GM23248 (cell line): ENCODE results near the gene PRR23E. TPM values are rescaled to one million over a fixed set of nuclear protein-coding genes. Genes with fewer than 3 reads are reported as not detected.

ENCODE experiments used
- DNase-seq: peaks from one replicate; pipeline ENCODE4 v3.0.0-alpha.2; 2015
- H2AFZ ChIP-seq: fragments of 200-600 bp; sonication (generic); 2 replicates; pipeline ENCODE4 v1.6.1; 2016; ENCODE audit warnings: antibody characterized with exemption
- H3F3A ChIP-seq: fragments of 200-600 bp; sonication (generic); 2 replicates; pipeline ENCODE4 v1.6.1; 2016; ENCODE audit warnings: mild to moderate bottlenecking, antibody characterized with exemption, mixed run types; ENCODE audit not compliant: insufficient read depth
- H3K27ac ChIP-seq: fragments of 200-600 bp; sonication (generic); 2 replicates; pipeline ENCODE4 v1.5.1; 2016; ENCODE audit warnings: mild to moderate bottlenecking
- H3K27me3 ChIP-seq: fragments of 200-600 bp; sonication (generic); replicated peaks from 2 replicates; pipeline ENCODE4 v1.6.1; 2016; ENCODE audit warnings: mild to moderate bottlenecking; ENCODE audit not compliant: insufficient read depth
- H3K36me3 ChIP-seq: fragments of 200-600 bp; sonication (generic); 2 replicates; pipeline ENCODE4 v1.6.1; 2016; ENCODE audit warnings: low read depth, mild to moderate bottlenecking
- H3K4me1 ChIP-seq: fragments of 200-600 bp; sonication (generic); 2 replicates; pipeline ENCODE4 v1.6.1; 2016; ENCODE audit warnings: mild to moderate bottlenecking; ENCODE audit not compliant: insufficient read depth
- H3K4me2 ChIP-seq: fragments of 200-600 bp; sonication (generic); one replicate; pipeline ENCODE4 v1.6.1; 2016; ENCODE audit warnings: mild to moderate bottlenecking; ENCODE audit not compliant: unreplicated experiment
- H3K4me3 ChIP-seq: fragments of 200-600 bp; sonication (generic); 2 replicates; pipeline ENCODE4 v1.5.1; 2016; ENCODE audit warnings: mild to moderate bottlenecking
- H3K79me2 ChIP-seq: fragments of 200-600 bp; sonication (generic); 2 replicates; pipeline ENCODE4 v1.6.1; 2016; ENCODE audit warnings: mild to moderate bottlenecking; ENCODE audit not compliant: insufficient read depth
- H3K9ac ChIP-seq: fragments of 200-600 bp; sonication (generic); 2 replicates; pipeline ENCODE4 v1.6.1; 2016; ENCODE audit warnings: mild to moderate bottlenecking
- H3K9me2 ChIP-seq: fragments of 200-600 bp; sonication (generic); 2 replicates; pipeline ENCODE4 v1.6.1; 2016; ENCODE audit warnings: mixed run types, mild to moderate bottlenecking, moderate library complexity; ENCODE audit not compliant: insufficient read depth
- H3K9me3 ChIP-seq: fragments of 200-600 bp; sonication (generic); one replicate; pipeline ENCODE4 v1.6.1; 2017; ENCODE audit warnings: low read depth
- H4K20me1 ChIP-seq: fragments of 200-600 bp; sonication (generic); 2 replicates; pipeline ENCODE4 v1.6.0; 2016; ENCODE audit not compliant: insufficient read depth
- EZH2 ChIP-seq: fragments of 200-600 bp; sonication (generic); IDR thresholded peaks from 2 replicates; pipeline ENCODE4 v1.6.1; 2018; ENCODE audit warnings: antibody characterized with exemption, mild to moderate bottlenecking; ENCODE audit not compliant: insufficient read depth, poor library complexity, severe bottlenecking
- EZH2phosphoT487 ChIP-seq: fragments of 200-600 bp; sonication (generic); IDR thresholded peaks from 2 replicates; pipeline ENCODE4 v1.6.1; 2018; ENCODE audit warnings: antibody characterized with exemption, moderate library complexity, mild to moderate bottlenecking, low read depth; ENCODE audit not compliant: insufficient read depth
- WGBS, 2 experiments: methylation state at CpG; one replicate each; pipeline ENCODE4 v1.1.6; 2015 to 2017; ENCODE audit warnings: low lambda C conversion rate in 2 of 2, low coverage in 1 of 2; ENCODE audit errors: missing lambda C conversion rate in 2 of 2; 5-methylcytosine and 5-hydroxymethylcytosine counted together
- in situ Hi-C: fragments of 300-500 bp; cut with MboI; formaldehyde crosslinking; loops from 2 replicates; pipeline ENCODE4 v1.15.0; 2020
- polyA plus RNA-seq: library from polyadenylated mRNA; unstranded; fragments of >200 nt; fragmentation: Nextera tagmentation; extraction: Ambion mirVana; gene quantifications from 2 replicates; pipeline ENCODE4 v1.2.1, GENCODE V29; 2016
- total RNA-seq: library from RNA; depleted of rRNA; stranded (reverse); fragments of >200 nt; shearing (Covaris generic); gene quantifications from 2 replicates; pipeline ENCODE4 v1.2.3, GENCODE V29; 2014

PRR23E gene
- total and polyA plus RNA-seq, 2 experiments from 2014 or later: not detected

DNA sequence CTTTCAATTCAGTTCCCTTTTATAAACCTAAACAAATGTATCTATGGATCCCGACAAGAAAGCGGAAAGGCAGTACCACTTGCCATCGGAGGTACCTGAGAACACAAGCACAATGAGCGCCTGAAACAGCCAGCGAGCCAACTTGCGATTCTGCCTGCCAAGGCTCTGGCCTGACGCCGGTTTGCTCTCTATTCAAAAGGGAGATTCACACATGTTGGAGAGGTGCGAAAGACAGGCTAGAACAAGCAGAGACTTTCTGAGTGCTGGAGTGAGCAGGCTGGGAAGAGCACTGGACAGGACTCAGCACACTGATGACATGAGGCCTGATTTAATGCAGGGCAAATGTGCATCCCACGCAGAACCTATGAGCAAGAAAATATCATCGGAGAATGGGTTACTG lies 17.7 kb upstream of the PRR23E start:
- H3K79me2 ChIP-seq: no peaks in the 10 kb centered on the region
- no peaks in the 10 kb centered on the region for H3F3A ChIP-seq
- H3K9me3 ChIP-seq: no peaks in the 10 kb centered on the region
- H3K4me1 ChIP-seq: peaks cover 20% of the 10 kb centered on the region
- no peak overlapping the region for H3K27ac ChIP-seq
- H4K20me1 ChIP-seq: no peaks in the 10 kb centered on the region
- H3K27me3 ChIP-seq: peaks cover 11% of the 10 kb centered on the region
- no peak overlapping the region for H3K4me2 ChIP-seq
- no peak for DNase-seq
- H3K36me3 ChIP-seq: no peaks in the 10 kb centered on the region
- TF ChIP-seq EZH2: no peak
- TF ChIP-seq EZH2phosphoT487: no peak
- no peaks in the 10 kb centered on the region for H3K9me2 ChIP-seq
- no peak overlapping the region for H3K4me3 ChIP-seq
- H2AFZ ChIP-seq: no peak overlapping the region
- no peak overlapping the region for H3K9ac ChIP-seq
- in situ Hi-C loops: no loop called here
- 98% methylated on average over 11 of the region's 11 CpGs for WGBS, 2 experiments

DNA sequence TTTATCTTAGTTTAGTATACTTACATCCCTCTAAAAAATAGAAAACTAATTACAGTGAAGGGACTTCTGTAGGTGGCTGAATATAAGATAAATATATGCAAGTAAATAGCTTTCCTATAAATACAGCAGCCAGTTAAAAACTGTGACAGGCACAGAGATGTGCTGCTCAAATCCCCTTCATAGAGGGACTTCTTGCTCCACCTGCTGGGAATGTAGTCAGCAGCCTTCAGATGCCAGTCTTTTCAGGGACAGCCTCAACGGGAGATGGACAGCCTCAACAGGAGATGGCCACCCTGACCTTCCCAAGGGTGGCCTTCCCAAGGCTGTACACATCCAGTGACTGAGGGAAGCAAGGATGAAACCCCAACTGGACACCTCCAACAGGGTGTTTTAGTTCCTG lies 15.7 kb upstream of the PRR23E start:
- in situ Hi-C loops: no loop called here
- DNase-seq: no peak
- TF ChIP-seq EZH2phosphoT487: no peak
- TF ChIP-seq EZH2: no peak

DNA sequence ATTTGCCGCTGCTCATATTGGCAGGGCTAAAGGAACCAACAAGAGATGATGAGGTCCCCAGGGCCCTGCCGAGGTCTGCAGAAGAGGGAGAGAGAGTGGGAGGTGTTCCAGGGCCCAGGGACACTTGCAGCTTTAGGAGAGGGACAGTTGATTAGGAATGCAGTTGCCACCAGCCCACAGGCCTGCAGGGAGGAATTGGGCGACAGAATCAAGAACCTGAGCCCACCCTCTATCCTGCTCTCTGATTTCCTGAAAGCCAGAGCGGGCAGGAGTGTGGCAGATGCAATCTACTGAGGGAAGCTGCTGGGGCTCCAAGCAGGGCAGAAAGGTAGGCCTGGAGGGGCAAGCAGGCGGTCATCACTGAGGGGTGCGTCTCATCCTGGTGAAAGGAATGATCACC lies 12.1 kb upstream of the PRR23E start:
- WGBS, 2 experiments: 63 to 73% methylated on average over 6 of the region's 6 CpGs
- H3K4me2 ChIP-seq: no peak overlapping the region
- no peaks in the 10 kb centered on the region for H4K20me1 ChIP-seq
- H3K79me2 ChIP-seq: no peaks in the 10 kb centered on the region
- DNase-seq: no peak
- no peaks in the 10 kb centered on the region for H3K9me3 ChIP-seq
- in situ Hi-C loops: no loop called here
- no peaks in the 10 kb centered on the region for H3F3A ChIP-seq
- TF ChIP-seq EZH2 (no peak), EZH2phosphoT487 (no peak)
- H3K4me3 ChIP-seq: no peak overlapping the region
- H3K4me1 ChIP-seq: no peaks in the 10 kb centered on the region
- no peak overlapping the region for H3K9ac ChIP-seq
- H3K27me3 ChIP-seq: peaks cover 11% of the 10 kb centered on the region
- no peaks in the 10 kb centered on the region for H3K36me3 ChIP-seq
- no peaks in the 10 kb centered on the region for H3K9me2 ChIP-seq
- H2AFZ ChIP-seq: no peak overlapping the region
- H3K27ac ChIP-seq: no peak overlapping the region

More for the DNA sequence above, 15.7 kb upstream of the PRR23E start:
- Histone ChIP-seq H3K27me3 (peaks cover 11% of the 10 kb centered on the region), H4K20me1 (no peaks in the 10 kb centered on the region), H3K4me1 (peaks cover 12% of the 10 kb centered on the region), H3F3A (no peaks in the 10 kb centered on the region), H3K4me2 (no peak overlapping the region), H2AFZ (no peak overlapping the region), H3K4me3 (no peak overlapping the region), H3K79me2 (no peaks in the 10 kb centered on the region), H3K9me3 (no peaks in the 10 kb centered on the region), H3K27ac (no peak overlapping the region), H3K9me2 (no peaks in the 10 kb centered on the region), H3K9ac (no peak overlapping the region), H3K36me3 (no peaks in the 10 kb centered on the region)
- WGBS, 2 experiments: 15 to 18% methylated on average over 1 of the region's 1 CpG

DNA sequence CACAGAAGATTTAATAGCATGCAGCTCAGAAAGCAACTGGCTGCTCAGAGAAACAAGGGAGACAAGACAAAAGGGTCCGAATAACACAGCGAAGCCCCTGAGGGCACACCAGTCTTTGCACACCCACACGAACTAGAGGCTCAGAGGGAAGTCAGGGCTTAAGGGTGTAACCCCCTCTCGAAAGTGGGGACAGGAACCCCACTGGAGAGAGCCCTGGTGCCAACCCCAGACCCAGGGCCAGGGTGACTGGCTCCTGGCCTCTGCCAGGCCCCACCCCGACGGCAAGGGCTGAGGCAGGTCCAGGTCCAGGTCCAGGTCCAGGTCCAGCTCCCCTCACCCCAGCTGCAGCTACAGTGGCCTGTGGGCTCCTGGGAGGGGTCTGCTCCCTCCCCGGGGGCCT lies 10.5 kb upstream of the PRR23E start:
- H3K4me1 ChIP-seq: no peaks in the 10 kb centered on the region
- peaks cover 11% of the 10 kb centered on the region for H3K27me3 ChIP-seq
- 53 to 64% methylated on average over 5 to 7 of the region's 7 CpGs for WGBS, 2 experiments
- H3K9me2 ChIP-seq: no peaks in the 10 kb centered on the region
- no peaks in the 10 kb centered on the region for H4K20me1 ChIP-seq
- H3K9ac ChIP-seq: no peak overlapping the region
- no peak overlapping the region for H3K4me3 ChIP-seq
- no peaks in the 10 kb centered on the region for H3K36me3 ChIP-seq
- no peak for DNase-seq
- no peaks in the 10 kb centered on the region for H3K9me3 ChIP-seq
- no peak overlapping the region for H3K4me2 ChIP-seq
- H2AFZ ChIP-seq: no peak overlapping the region
- in situ Hi-C loops: no loop called here
- H3K79me2 ChIP-seq: no peaks in the 10 kb centered on the region
- TF ChIP-seq EZH2phosphoT487 (no peak), EZH2 (no peak)
- H3F3A ChIP-seq: no peaks in the 10 kb centered on the region
- H3K27ac ChIP-seq: no peak overlapping the region
